Measurements from ENCODE around the gene CAPN12. TPM values are rescaled to one million over a fixed set of nuclear protein-coding genes. Genes with fewer than 3 reads are reported as not detected.
A peak's percentile ranks its signal among the peaks of the same experiment; 100 is the strongest.

The CAPN12 gene
- total RNA-seq, 1 donor from 2014 or later, result under 0.01 TPM

DNA sequence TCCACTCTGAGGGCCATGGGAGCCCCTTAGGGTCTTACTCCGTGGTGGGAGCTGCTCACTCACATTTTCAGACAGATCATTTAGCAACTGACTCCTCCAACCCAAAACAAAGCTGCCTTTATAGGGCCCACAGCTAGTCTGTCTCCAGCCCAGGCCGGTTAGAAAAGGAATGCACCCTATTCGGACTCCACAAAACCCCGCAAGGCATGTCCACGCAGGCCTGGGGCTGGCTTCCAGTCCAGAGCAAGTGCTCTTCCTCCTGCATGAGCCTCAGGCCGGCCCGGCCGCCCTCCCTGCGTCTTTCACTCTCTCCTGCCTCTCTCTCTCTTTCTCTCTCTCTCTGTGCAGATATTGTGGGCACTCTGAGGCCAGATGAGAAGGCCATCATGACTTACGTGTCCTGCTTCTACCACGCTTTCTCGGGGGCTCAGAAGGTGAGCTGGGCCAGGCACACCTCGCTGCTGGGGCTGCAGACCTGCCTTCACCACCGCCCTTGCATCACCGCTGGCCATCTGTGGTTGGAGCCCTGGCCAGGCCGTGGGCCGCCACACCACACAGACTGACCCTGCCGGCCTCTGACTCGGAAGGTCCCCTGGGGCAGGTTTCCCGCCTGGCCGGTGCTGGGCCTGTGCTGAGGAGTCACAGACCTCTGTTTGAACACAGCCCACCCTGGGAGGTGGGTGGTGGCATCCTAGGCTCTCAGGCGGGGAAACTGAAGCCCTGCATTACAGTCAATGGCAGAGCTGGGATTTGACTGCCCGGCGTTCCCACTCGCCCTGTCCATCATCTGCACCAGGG, 33.1 kb downstream of the CAPN12 start:
- DNase-seq (ENCODE audit: low read depth in 2 of 2), result no peak

DNA sequence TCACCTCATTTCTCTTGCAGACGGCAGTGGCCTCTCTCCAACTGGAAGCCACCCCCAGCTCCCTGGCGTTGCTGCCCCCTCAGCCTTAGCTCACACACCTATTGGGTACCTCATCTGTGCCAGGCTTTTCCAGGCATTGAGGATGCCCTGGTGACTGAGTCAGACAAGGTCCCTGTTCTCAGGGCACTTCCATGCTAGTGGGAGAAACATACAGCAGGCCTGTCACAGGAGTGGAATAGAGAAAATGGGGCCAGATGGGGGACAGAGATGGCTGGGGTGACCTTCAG, 33.9 kb downstream of the CAPN12 start:
- no peak for DNase-seq (ENCODE audit: low read depth in 2 of 2)

DNA sequence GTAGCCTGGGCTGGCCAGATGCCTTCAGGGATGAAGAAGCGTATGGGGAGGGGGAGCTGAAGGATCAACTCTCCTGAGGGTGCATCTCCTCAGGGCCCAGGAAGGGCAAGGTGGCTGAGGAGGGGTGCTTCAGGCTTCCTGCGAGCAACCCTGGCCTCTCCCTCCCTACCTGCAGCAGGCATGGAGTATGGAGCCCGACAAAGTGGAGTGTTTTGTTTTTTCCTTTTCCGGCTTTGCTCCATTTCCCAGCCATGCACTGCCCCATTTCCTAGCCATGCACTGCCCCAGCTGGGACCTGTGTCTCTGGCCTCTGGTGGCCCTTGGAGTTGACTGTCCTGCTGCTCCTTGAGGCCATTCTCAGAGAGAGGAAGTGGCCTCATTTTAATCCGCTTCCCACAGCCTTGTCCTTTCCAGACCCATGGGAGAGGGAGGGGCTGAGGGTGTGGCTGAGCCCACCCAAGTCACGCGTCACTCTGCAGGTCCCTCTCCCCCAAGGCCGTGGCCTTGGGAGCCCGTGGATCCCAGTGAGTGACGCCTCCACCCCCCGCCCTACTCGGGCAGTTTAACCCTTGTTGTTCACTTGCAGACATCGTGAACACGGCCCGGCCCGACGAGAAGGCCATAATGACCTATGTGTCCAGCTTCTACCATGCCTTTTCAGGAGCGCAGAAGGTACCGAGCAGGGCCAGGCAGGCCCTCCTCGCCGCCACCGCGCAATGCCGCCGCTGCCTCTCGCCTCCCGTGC, 34.4 kb downstream of the CAPN12 start:
- DNase-seq (ENCODE audit: low read depth in 2 of 2), result no peak

DNA sequence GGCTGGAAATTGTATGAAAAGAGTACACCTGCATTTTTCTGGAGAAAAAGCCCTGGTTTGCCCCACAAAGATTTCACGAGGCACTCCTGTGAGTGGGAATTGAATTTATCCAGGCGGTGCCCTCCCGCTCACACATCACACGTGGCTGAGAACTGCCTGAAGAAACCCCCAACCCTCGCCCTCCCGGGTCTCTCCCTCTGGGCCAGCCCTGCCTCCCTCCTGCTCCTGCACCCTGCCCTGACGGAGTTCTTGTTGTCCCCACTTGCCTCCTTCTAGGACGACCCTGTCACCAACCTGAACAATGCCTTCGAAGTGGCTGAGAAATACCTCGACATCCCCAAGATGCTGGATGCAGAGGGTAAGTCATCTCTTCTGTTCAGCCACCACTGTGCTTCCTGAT, 35.2 kb downstream of the CAPN12 start:
- DNase-seq (ENCODE audit: low read depth in 2 of 2), result no peak

DNA sequence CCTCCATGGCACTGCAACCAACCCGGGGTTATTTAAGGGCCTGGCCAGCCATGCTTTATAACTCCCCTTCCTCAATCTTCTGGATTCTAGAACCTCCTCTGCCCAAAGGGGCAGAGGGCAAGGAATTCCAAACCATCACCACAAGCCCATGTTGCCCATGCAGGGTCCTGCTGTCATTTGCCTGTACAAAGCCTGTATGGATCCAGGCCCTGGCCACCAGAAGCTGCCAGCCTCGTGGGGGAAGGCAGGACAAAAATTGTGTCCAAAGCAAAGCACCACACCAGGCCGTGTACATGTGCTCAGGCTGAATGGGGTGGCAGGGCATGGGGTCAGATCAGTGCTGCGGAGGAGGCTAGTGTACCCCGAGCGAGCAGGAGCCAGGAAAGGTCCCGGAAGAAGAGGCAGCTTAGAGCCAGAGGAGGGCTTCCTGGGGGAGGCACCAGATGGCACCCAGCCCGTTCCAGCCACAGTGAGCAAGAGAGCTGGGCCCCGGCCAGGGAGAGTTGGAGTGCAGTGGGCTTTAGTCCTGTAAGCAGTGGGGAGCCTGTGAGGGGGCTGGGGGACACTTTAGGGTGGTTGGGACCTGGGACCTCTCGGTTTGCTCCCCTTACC, 35.8 kb downstream of the CAPN12 start:
- peak in 1 of 2 donors; percentile 30 for DNase-seq (ENCODE audit: low read depth in 2 of 2)

DNA sequence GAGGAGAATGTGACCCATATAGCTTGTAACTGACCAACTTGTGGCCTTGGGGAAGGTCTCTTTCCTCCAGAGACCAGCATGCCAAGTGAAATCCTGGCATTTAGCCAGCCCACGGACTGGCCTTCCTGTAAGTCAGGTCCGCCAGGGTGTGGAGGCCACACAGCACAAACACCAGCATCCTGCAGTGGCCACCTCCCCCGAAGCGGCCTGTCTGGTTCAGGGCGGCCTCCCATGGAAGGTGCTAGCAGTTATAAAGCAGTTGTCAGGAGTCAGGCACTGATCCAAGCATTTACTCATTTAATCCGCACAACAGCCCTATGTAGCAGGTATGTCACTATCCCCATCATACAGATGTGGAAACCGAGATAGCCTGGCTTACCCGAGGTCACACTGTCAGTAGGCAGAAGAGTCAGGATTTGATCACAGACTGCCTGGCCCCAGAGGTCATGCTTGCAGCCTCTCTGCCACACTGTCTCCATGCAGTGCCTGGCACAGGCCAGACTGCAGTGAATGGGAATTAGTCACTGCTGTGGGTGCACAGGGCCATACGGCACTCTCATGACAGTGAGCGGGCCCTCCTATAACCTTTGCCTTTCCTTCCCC, 36.7 kb downstream of the CAPN12 start:
- peak; percentile 94 to 99 for DNase-seq (ENCODE audit: low read depth in 2 of 2)

DNA sequence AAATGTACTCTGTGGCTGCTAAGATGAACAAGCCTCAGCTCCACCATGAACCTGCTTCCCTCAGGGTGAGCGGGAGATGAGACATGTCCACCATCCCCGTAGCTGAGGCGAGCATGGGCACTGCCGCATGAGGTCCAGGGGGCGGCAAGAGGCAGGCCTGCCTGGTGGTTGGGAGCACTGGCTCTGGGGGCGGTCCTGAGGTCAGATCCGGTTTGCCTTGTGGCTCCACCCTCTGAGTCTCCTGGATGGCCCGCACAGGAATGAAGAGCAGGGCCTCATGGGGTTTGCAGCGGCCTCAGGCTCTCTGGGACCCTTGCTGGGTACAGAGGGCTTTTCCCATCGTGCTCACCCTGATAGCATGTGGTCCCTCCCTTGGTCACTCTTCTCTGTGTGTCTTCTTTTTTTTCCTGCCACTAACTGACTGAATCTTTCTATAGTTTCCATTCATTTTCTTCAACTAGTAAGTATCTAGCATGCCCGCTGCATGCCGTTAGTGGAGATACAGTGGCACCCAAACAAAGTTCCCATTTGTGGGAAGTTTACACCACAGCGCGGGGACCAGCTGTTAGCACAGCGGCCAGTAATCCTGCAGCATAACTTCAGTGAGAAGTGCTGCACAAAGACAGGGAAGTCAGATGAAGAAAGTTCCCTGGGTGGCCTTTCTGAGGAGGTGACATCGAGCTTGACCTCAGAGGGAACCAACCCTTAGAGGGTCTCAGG, 37.3 kb downstream of the CAPN12 start:
- DNase-seq (ENCODE audit: low read depth in 2 of 2), result peak; percentile 63 to 69

DNA sequence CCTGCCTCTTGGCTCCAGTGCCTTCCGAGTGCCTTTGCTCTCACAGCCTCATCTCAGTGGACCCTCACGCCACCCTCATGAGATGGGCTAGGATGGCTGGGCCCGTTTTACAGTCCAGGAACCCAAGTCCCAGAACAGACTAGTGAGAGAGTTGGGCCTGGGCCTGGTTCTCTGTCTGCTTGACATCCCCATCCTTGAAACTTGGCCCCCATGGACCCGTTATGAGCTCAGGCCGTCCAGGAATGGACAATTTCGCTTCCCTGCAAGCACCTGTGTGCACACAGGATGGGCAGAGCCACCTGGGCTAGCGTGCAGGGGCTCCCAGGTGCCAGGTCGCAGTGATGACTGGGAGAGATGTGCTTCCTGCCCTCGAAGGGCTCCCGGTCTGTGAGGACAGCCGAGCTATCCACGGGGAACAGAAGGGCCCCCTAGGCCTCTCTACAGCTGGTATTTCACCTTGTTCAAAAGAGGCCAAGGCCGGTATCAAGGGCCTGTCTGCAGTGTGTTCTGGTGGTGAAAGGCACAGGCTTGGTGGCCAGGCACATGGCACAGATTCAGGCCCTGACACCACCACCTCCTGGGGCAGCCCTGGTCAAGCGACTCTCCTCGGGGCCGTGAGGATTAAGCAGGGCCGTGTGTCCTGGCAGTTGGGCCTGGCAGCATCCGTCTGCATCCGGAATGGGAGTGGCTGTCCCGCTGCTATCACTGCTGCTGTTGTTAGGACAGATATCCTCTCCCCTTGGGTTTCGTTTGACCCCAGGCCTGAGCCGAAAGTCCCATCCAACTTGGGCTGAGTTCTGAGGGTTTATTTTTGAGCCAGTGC, 38.9 kb downstream of the CAPN12 start:
- DNase-seq (ENCODE audit: low read depth in 2 of 2), result peak; percentile 40 to 60

DNA sequence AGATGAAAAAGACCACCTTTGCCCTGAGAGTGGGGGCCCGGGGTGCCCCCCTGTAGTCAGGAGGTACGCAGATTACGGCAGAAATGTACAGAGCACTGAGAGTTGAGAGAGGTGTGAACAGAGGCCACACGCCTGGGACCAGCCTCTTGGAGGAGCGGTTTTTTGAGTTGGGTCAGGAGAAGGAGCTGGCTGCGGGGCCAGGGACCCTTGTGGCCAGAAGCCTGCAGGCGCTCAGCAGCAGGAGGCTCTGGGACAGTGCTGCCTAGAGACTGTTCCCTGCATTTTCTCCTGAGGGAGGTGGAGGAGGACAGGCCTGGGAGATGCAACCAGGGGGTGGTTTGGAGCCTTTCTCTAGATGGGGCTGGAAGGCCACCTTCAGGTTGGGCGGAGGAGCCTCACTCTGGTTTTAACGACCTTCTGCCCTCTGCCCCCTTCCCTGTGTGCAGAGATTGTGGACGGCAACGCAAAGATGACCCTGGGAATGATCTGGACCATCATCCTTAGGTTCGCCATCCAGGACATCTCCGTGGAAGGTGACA, 39.7 kb downstream of the CAPN12 start:
- DNase-seq (ENCODE audit: low read depth in 2 of 2), result no peak

DNA sequence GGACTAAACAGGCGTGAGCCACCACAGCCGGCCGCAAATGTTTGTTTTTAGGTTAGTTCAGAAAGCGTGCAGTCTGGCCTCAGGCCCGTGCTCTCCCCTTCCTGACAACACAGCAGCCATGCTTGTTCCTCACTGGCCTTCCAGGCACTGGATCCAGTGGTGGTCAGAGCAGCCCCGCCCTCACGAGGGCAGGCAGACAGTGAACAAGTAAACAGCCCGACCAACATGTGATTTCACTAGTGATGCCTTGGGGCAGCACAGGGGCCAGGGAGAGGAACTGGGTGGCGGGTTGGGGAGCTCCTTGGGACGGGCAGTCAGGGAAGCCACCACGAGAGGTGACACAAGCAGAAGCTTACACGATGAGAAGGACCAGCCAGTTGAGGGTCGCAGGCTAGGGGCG, 40.8 kb downstream of the CAPN12 start:
- no peak for DNase-seq (ENCODE audit: low read depth in 2 of 2)

DNA sequence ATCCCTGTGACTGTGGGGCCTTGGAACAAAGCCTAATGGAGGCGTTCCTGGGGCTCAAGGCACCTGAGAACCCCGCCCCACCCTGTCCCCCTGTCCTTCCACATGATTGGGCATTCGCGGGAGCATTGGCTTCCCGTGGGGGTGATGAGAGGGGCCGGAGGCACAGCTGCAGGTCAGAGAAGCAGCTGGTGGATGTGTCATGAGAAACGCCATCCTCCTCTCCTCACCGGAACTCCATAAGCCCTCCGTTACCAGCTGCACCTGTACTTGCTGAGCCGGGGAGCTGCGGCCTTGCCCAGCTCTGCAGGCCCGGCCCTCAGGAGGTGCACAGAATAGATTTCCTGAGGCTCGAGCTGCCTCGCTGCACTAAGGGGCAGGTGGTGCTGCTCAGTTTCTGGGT, 42.0 kb downstream of the CAPN12 start:
- DNase-seq (ENCODE audit: low read depth in 2 of 2), result no peak

DNA sequence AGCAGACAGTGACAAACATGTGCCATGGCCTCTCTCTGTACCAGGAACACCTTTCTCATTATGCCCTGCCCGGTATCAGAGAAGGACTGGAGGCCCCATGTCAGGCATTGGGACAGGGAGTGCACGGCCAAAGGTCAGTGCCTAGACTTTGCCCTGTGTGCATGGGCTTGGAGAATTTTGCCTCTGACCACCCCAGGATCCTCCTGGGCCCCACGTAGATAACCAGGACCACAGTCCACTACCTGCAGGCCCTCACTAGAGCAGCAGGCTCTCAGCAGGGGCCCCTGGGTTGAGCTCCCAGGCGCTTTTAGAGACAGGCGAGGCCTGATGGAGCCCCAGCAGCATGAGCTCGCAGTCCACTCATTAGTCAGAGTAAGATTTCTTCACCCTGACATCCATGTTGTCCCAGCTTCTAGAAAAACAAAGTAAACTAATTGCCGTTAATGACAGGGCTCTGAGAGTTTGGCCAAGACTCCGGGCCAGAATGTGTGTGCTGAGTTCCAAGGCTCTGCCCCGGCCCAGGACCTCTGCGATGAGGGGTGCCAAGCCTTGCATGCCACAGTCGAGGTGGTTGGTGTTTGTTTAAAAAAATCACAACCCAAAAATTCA, 42.7 kb downstream of the CAPN12 start:
- no peak for DNase-seq (ENCODE audit: low read depth in 2 of 2)

DNA sequence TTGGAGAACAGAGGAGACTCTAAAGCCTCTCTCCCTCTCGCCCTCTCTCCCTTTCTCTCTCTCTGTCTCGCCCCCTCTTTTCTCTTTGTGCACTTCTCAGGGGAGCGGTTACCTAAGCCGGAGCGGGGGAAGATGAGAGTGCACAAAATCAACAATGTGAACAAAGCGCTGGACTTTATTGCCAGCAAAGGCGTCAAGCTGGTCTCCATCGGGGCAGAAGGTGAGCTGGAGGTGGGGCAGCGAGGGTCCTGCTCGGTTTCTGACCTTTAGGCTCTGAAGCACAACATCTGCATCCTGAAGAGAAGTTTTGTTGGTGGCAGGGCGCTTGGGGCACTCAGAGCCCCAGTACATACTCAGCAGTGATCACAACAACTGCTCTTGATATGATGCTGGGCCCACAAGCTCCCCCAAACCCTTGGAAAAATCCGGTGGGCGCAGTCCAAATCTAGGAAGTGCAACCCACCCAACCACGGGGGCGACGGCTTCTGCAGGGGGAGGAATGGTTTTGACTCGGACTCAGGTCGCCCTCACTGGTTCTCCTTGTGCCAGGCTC, 43.3 kb downstream of the CAPN12 start:
- no peak for DNase-seq (ENCODE audit: low read depth in 2 of 2)

DNA sequence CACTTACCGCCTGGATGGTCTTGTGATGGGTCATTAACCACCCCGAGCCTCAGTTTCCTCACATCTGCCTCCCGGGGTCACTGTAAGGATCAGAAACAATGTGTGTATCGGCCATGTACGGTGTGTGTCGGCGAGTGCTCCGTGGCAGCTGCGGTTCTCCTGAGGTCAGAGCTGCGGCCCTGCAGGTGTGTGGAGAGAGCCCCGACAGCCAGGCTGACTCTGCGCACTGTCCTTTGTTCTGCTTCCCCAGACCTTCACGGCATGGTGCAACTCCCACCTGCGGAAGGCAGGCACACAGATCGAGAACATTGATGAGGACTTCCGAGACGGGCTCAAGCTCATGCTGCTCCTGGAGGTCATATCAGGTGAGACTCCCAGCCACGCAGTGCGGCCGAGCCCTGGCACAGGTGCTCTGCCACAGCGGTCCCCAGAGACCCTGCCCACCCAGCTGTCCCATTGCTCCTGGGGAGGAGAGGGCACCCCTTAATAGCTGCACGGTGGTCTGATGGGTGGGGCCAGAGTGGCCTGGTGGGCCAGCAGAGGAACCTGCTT, 43.8 kb downstream of the CAPN12 start:
- DNase-seq (ENCODE audit: low read depth in 2 of 2), result no peak

DNA sequence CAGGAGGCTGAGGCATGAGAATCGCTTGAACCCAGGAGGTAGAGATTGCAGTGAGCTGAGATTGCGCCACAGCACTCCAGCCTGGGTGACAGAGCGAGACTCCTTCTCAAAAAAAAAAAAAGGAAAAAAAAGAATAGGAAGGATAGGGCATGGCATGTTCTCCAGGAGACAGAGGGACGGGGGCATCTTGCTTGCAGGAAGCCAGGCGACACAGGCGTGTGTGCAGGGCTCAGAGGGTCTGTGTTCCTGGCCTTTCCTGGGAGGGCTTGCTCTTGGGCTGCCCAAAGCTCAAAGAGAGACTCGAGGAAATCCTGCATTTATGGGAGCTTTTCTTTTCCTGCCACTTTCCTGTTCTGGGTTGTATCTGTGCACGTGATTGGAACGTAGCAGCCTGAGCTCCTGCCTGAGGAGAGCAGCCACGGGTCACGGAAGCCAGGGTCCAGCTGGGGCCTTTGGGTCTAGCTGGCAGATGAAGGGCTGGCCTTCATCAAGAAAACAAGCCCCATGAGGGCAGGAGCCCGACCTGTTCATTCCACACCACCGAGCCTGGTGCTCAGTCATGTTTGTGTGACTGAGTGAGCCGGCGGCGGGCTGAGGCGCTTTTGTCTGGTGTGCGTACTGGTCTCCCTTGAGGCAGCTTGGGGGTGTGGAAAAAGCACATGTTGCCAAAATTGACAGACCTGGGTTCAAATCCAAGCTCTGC, 44.5 kb downstream of the CAPN12 start:
- peak in 1 of 2 donors; percentile 35 for DNase-seq (ENCODE audit: low read depth in 2 of 2)

DNA sequence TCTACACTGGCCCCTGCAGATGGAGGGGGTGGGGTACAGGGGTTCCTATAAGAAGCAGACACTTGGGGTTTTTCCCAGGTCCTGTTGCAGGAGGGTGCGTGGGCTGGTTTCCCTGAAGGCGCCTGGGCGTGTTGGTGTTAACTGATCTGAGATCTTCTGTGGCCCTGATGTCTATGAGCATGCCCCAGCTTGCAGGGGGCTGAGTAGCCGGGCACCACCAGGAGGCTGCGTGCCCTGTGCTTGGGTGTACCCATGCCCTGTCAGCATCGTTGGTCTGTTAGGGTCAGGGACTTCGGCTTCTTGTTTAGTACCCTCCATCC, 45.3 kb downstream of the CAPN12 start:
- DNase-seq (ENCODE audit: low read depth in 2 of 2), result no peak

DNA sequence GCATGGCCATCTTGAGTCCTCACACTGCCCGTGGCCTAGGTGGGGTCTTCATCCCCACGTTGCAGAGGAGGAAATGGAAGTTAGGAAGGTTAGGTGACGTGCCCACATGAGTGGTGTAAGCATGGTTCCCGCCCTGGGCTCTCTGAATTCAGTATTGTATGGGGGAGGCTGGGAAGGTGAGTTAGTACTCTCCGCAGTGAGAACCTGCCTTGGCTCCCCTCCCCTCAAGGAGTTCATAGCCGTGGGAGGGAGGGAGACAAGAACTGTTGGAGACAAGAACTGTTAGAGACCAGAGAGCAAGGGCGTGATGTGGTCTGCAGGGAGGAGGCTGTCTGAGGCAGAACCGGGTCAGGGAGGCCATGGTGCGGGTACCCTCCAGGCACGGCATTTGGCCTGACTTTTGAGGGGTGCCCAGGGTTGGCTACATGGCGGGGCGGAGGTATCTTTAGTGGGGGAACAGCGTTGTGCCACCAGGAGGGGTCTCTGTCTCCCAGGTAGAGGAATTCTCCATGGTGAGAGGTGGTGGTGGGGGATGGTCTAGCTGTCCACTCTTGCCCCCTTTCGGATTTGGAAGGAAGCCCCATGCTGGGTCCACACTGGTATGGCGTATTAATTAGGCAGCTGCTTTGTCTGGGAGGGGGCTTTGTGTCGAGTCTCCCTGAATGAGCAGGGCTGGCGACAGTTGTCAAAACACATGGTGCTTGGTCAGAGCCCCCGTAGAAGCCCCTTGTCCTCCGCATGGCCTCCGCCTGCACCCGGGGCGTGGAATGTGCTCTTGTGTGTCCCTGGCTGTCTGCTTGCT, 45.8 kb downstream of the CAPN12 start:
- DNase-seq (ENCODE audit: low read depth in 2 of 2), result no peak

DNA sequence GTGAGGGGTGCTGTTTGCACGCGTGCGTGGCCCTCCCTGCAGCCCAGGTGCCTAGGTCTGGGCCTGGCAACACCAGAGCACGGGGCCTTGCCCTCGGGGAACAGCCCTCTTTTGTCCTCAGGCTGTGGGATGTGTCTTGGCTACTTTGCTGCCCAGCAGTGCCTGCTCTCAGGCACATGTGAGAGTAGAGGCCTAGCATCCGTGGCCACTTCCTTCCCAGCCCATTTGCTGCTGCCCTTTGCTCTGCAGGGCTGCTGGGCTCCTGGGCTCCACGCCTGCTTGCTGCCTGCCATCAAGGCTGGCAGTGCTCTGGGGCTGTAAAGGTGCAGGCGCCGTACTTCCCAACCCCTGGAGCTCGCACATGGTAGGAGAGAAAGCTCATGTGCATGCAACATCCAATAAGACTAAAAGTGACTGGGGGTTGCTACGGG, 46.6 kb downstream of the CAPN12 start:
- DNase-seq (ENCODE audit: low read depth in 2 of 2), result no peak
